H1 (cell line): ENCODE data around the gene NBEA. TPM values are rescaled to one million over a fixed set of nuclear protein-coding genes. Genes with fewer than 3 reads are reported as not detected.

Experiments
- CTBP2 ChIP-seq: IDR thresholded peaks from 2 replicates; pipeline ENCODE4 v1.7.0; 2011; ENCODE audit warnings: borderline replicate concordance, mild to moderate bottlenecking, moderate library complexity, mixed read lengths, low read length; ENCODE audit not compliant: insufficient read depth, insufficient read length
- NRF1 ChIP-seq: IDR thresholded peaks from 2 replicates; pipeline ENCODE4 v1.6.1; 2011; ENCODE audit warnings: mild to moderate bottlenecking, low read depth, low read length, improper control_type of control experiment
- PHF8 ChIP-seq: fragments of 200-600 bp; sonication (generic); conservative IDR thresholded peaks from 2 replicates; pipeline ENCODE4 v1.7.1; 2012; ENCODE audit warnings: low read depth, mild to moderate bottlenecking, inconsistent platforms, low read length, moderate library complexity
- RBBP5 ChIP-seq: IDR thresholded peaks from 2 replicates; pipeline ENCODE4 v1.7.1; 2012; ENCODE audit warnings: low read depth, mild to moderate bottlenecking, inconsistent platforms, low read length, moderate library complexity, borderline replicate concordance
- polyA plus RNA-seq, 7 experiments: library from polyadenylated mRNA; depleted of rRNA in 3 of 7; stranded (reverse) in 5 of 7; unstranded in 2 of 7; fragments of >200 nt in 5 of 7; fragments of 200-250 nt in 2 of 7; gene quantifications; 1 replicate in 5 of 7; 2 replicates in 1 of 7; 4 replicates in 1 of 7; pipeline versions ENCODE4 v1.2.1 to v1.2.3, GENCODE V29; 2011 to 2013; ENCODE audit warnings: missing spikeins in 2 of 7, mixed read lengths in 2 of 7
- total RNA-seq: library from RNA; stranded (reverse); fragmentation: NEBNext Ultra II Directional; extraction: Animal tissue kit (Norgen Biotek cat#: 25700); gene quantifications from 2 replicates; pipeline ENCODE4 v1.2.1, GENCODE V29; 2021
- TF ChIP-seq, protein P1 (sequence below), 3 experiments: IDR thresholded peaks; 1 replicate in 2 of 3; 2 replicates in 1 of 3; pipeline versions ENCODE4 v1.5.1 to v1.6.1; 2011; ENCODE audit warnings: low read length in 3 of 3, mild to moderate bottlenecking in 3 of 3, inconsistent platforms in 2 of 3, low read depth in 1 of 3, moderate library complexity in 1 of 3; ENCODE audit not compliant: insufficient read depth in 1 of 3; ENCODE audit errors: control extremely low read depth in 1 of 3

NBEA gene
- total and polyA plus RNA-seq, 2 of the 8 experiments (the other 6 are each of a cell fraction or from before 2014, with no cell fraction given) = 14.2 to 21.5 TPM

DNA sequence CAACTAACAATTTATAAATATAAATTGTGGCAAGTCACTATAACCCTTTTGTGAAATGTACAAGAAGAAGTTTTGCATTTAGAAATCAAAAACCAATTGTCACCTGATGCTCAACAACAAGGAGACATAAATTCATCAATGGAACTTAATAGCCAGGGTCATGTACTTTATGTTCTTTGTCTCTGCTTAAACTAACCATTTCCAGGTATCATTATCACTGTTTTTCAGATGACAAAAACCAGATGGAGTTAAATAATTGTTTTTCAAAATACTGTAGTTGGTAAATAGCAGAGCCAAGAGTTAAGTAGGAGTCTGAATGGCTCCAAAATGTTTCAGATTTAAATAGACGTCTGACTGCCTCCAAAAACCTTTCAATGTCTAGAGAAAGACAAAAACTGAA, 606.7 kb downstream of the NBEA start (continued):
- TF ChIP-seq, protein P1, sequence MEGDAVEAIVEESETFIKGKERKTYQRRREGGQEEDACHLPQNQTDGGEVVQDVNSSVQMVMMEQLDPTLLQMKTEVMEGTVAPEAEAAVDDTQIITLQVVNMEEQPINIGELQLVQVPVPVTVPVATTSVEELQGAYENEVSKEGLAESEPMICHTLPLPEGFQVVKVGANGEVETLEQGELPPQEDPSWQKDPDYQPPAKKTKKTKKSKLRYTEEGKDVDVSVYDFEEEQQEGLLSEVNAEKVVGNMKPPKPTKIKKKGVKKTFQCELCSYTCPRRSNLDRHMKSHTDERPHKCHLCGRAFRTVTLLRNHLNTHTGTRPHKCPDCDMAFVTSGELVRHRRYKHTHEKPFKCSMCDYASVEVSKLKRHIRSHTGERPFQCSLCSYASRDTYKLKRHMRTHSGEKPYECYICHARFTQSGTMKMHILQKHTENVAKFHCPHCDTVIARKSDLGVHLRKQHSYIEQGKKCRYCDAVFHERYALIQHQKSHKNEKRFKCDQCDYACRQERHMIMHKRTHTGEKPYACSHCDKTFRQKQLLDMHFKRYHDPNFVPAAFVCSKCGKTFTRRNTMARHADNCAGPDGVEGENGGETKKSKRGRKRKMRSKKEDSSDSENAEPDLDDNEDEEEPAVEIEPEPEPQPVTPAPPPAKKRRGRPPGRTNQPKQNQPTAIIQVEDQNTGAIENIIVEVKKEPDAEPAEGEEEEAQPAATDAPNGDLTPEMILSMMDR (IDR thresholded peaks at IDR 0.05; ENCODE audit: control extremely low read depth in 1 of 3, insufficient read depth in 1 of 3, low read depth in 1 of 3, low read length in 3 of 3) = no peak
- TF ChIP-seq RBBP5 = no peak
- TF ChIP-seq NRF1 = no peak
- TF ChIP-seq CTBP2 = no peak
- no peak for TF ChIP-seq PHF8
